Breast epithelium (tissue), 4 donors: ENCODE measurements around the gene RSPH9. TPM values are rescaled to one million over a fixed set of nuclear protein-coding genes. Genes with fewer than 3 reads are reported as not detected.

ENCODE experiments used
- DNase-seq, 2 donors: peaks; one replicate each; pipeline ENCODE4 v3.0.0-alpha.2; 2019; ENCODE audit warnings: low spot score in 2 of 2
- H3K27ac ChIP-seq, 2 donors: fragments of 200-600 bp; sonication (generic) in 1 of 2; one replicate each; pipeline ENCODE4 v1.5.1; 2016 to 2019; ENCODE audit warnings: mild to moderate bottlenecking in 1 of 2
- H3K27me3 ChIP-seq, 2 donors: fragments of 200-600 bp; sonication (generic) in 1 of 2; one replicate each; pipeline versions ENCODE4 v1.5.1 to v1.6.0; 2017 to 2019; ENCODE audit warnings: control low read depth in 1 of 2, mild to moderate bottlenecking in 1 of 2
- H3K36me3 ChIP-seq: fragments of 200-600 bp; one replicate; pipeline ENCODE4 v1.5.1; 2019
- H3K4me1 ChIP-seq, 2 donors: fragments of 200-600 bp; sonication (generic); one replicate each; pipeline ENCODE4 v1.5.1; 2016 to 2019; ENCODE audit warnings: control low read depth in 1 of 2
- H3K4me3 ChIP-seq, 3 donors: fragments of 200-600 bp; sonication (generic); 1 replicate in 2 of 3; 2 replicates in 1 of 3; pipeline ENCODE4 v1.5.1; 2016 to 2019; ENCODE audit warnings: mild to moderate bottlenecking in 3 of 3, moderate library complexity in 2 of 3
- H3K9me3 ChIP-seq, 2 donors: fragments of 200-600 bp; sonication (generic) in 1 of 2; one replicate each; pipeline ENCODE4 v1.5.1; 2016 to 2019; ENCODE audit warnings: control low read depth in 1 of 2
- POLR2A ChIP-seq: fragments of 450-650 bp; IDR thresholded peaks from one replicate; pipeline ENCODE4 v1.6.1; 2016; ENCODE audit warnings: antibody characterized with exemption, mild to moderate bottlenecking, moderate library complexity
- POLR2AphosphoS5 ChIP-seq, 3 donors: sonication (generic); formaldehyde crosslinking; IDR thresholded peaks; one replicate each; pipeline ENCODE4 v1.6.1; 2017; ENCODE audit warnings: antibody characterized with exemption in 3 of 3
- intact Hi-C: fragments of 100-400 bp; cut with DNase I; formaldehyde crosslinking; loops from one replicate; pipeline ENCODE4 v1.15.1; 2023; ENCODE audit warnings: low total_unique reads
- total RNA-seq, 3 donors: library from RNA; depleted of rRNA; stranded (reverse); fragments of >200 nt; gene quantifications; one replicate each; pipeline ENCODE4 v1.1.0, GENCODE V29; 2016
- TF ChIP-seq, protein P1 (sequence below), 3 donors: fragments of 450-650 bp; IDR thresholded peaks; one replicate each; pipeline ENCODE4 v1.5.1; 2016 to 2017; ENCODE audit warnings: antibody characterized with exemption in 3 of 3, mild to moderate bottlenecking in 3 of 3, moderate library complexity in 3 of 3

The RSPH9 gene
- total RNA-seq, 3 donors from 2014 or later = not detected

DNA sequence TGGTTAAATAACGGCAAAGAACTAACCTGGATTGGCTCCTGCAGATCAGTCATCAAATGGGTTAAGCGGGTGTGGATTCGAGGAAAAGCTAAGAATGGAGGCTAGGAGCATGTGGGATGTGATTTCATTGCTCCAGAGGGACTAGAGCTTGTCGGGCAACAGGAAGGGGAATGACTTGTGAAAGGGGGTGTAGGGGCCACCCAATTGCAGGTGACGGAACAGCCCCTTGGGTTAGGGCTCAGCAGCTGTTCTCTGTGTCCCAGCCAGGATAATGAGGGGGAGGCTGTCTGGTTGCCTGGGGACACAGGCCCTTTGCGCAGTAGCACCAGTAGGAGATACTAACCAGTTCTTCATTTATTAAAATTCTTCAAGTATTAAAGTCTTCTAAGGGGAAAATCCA, 67.7 kb downstream of the RSPH9 start:
- no peaks in the 10 kb centered on the region for H3K27me3 ChIP-seq
- H3K27ac ChIP-seq = no peak overlapping the region
- no peak overlapping the region for H3K4me3 ChIP-seq
- intact Hi-C loops = no loop called here
- peaks cover 12 to 13% of the 10 kb centered on the region in 2 donors for H3K4me1 ChIP-seq
- TF ChIP-seq, protein P1, sequence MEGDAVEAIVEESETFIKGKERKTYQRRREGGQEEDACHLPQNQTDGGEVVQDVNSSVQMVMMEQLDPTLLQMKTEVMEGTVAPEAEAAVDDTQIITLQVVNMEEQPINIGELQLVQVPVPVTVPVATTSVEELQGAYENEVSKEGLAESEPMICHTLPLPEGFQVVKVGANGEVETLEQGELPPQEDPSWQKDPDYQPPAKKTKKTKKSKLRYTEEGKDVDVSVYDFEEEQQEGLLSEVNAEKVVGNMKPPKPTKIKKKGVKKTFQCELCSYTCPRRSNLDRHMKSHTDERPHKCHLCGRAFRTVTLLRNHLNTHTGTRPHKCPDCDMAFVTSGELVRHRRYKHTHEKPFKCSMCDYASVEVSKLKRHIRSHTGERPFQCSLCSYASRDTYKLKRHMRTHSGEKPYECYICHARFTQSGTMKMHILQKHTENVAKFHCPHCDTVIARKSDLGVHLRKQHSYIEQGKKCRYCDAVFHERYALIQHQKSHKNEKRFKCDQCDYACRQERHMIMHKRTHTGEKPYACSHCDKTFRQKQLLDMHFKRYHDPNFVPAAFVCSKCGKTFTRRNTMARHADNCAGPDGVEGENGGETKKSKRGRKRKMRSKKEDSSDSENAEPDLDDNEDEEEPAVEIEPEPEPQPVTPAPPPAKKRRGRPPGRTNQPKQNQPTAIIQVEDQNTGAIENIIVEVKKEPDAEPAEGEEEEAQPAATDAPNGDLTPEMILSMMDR (IDR thresholded peaks at IDR 0.05) = no peak
- no peak for TF ChIP-seq POLR2A
- TF ChIP-seq POLR2AphosphoS5 (IDR thresholded peaks at IDR 0.05) = no peak
- H3K9me3 ChIP-seq = no peaks in the 10 kb centered on the region
- no peak for DNase-seq
- no peaks in the 10 kb centered on the region for H3K36me3 ChIP-seq

DNA sequence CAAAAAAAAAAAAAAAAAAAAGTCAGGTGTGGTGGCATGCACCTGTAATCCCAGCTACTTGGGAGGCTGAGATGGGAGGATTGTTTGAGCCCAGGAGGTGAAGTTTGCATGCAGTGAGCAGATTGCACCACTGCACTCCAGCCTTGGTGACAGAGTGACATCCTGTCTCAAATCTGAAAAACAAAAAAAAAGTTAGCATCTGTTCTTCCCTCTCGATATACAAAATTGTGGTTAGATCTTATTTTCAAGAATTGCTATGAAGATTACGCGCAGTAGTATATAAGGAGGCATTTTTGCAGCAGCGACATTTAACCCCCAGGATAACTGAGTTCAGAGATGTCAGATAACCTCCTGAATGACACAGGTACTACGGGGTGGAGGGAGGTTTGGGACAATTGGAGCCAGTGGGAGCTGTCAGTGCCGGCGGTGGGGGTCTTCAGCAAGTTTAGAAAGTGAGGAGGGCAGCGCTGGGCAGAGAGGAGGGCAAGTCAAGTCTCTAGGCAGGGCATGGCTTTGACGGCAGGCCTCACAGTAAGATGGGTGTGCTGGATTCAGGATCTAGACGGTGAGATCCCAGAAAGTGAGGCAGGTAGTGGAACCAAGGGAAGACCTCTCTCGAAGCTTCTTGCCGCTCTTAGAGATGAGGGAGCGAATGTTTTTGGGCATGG, 68.9 kb downstream of the RSPH9 start:
- TF ChIP-seq, protein P1 (IDR thresholded peaks at IDR 0.05) = no peak
- no peak for DNase-seq
- no peaks in the 10 kb centered on the region for H3K36me3 ChIP-seq
- H3K4me1 ChIP-seq = peaks cover 10 to 13% of the 10 kb centered on the region in 2 donors
- H3K4me3 ChIP-seq = no peak overlapping the region
- H3K27me3 ChIP-seq = no peaks in the 10 kb centered on the region
- no peaks in the 10 kb centered on the region for H3K9me3 ChIP-seq
- intact Hi-C loops = no loop called here
- peak overlapping the region; percentile 21 to 77 for H3K27ac ChIP-seq

DNA sequence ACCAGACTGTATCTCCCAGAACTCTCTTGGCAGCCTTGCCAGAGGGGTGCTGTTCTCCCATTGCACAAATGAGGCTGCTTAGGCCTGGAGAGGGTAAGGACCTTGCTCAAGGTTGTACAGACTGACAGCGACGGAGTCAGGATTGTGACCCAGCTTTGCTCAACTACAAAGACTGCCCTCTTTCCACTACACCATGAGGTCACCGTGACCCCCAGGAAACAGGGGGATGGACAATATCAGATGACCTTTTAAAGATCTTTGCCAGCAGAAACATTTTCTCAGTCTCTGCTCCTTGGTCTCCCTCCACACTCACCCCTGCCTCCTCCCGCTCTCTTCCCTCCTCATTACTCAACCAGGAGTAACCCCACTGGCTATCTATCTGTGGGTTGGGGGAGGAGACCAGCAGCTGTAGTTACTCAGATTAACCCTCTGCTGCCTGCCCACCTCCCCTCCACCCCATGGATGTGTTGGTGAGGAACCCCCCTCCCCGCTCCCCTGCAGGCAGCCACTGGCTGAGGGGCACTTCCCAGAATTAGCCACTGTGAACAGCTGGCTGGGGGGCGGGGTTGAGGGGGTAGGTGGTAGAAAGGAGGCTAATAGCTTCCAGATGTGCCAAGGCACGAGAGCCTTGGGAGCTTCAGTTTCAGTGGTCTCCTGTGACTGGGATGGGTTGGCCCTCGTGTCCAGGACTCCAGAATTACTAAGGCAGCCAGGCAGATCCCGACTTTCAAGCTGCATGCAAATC, 69.6 kb downstream of the RSPH9 start:
- DNase-seq = no peak
- H3K27ac ChIP-seq = peak overlapping the region; percentile 21 to 77
- no peaks in the 10 kb centered on the region for H3K9me3 ChIP-seq
- no peaks in the 10 kb centered on the region for H3K27me3 ChIP-seq
- TF ChIP-seq, protein P1 (IDR thresholded peaks at IDR 0.05) = no peak
- TF ChIP-seq POLR2A (no peak), POLR2AphosphoS5 (IDR thresholded peaks at IDR 0.05) (no peak)
- no peak overlapping the region for H3K4me3 ChIP-seq
- no peaks in the 10 kb centered on the region for H3K36me3 ChIP-seq
- intact Hi-C loops = no loop called here
- H3K4me1 ChIP-seq = peaks cover 9 to 13% of the 10 kb centered on the region in 2 donors

DNA sequence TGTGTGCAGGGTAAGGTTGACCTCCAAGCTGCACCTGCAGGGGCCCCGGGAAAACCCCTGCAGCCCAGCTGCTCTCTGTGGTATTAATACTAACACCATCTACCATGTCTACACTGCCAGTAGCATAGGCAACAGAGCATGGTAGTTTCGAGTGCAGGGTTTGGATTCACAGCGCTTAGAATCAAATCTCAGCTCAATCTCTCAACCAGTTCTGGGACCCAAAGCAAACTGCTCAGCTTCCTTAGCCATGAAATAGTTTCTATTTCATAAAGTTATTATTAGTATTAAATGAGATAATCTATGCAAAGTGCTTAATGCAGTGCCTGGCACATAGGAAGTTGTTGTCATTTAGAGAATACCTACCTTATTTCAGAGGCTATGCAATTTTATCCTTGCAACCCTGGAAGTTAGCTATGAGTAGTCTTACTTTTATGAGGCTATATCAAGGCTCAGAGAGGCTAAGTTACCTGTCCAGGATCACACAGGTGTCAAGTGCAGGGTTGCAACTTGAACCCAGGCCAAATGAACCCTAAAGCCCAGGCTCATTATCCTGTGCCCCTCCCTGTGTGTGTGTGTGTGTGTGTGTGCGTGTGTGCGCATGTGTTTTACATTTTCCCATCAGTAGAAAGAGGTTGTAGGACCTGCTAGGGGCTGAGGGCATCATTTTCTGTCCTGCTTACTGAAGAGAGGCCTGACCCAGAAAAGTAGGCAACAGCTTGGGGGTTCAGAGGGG, 70.4 kb downstream of the RSPH9 start:
- Histone ChIP-seq H3K36me3 (no peaks in the 10 kb centered on the region), H3K27ac (peak overlapping the region; percentile 41 to 77), H3K27me3 (no peaks in the 10 kb centered on the region), H3K4me1 (peaks cover 9 to 13% of the 10 kb centered on the region in 2 donors), H3K9me3 (no peaks in the 10 kb centered on the region), H3K4me3 (no peak overlapping the region)
- no peak for DNase-seq
- intact Hi-C loops = no loop called here
- TF ChIP-seq, protein P1 (IDR thresholded peaks at IDR 0.05) = no peak
- TF ChIP-seq POLR2AphosphoS5 (IDR thresholded peaks at IDR 0.05) = no peak
- TF ChIP-seq POLR2A = no peak

DNA sequence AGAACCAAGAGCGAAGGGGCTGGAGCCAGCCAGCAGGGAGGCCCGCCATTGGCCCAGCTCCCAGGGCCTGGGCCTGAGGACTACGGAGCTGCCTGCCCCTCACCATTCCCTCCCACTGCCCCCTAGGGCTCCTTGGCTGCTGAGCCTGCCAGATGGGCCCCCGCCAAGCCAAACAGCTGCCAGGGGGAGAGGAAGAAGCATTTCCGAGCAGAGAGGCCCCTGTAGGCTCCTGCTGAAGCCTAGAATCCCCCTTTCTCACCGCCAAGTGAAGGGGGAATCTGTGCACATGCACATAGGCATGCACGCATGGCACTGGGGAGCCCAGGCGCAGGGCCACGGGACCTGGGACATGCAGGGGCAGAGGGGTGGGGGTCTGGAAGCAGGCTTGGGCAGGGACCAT, 71.3 kb downstream of the RSPH9 start:
- peak overlapping the region; percentile 41 to 68 for H3K27ac ChIP-seq
- no peaks in the 10 kb centered on the region for H3K27me3 ChIP-seq
- intact Hi-C loops = no loop called here
- TF ChIP-seq POLR2A (no peak), POLR2AphosphoS5 (IDR thresholded peaks at IDR 0.05) (no peak)
- TF ChIP-seq, protein P1 (IDR thresholded peaks at IDR 0.05) = no peak
- H3K4me3 ChIP-seq = peak overlapping the region in 1 of 3 donors; percentile 20
- H3K4me1 ChIP-seq = peaks cover 9 to 13% of the 10 kb centered on the region in 2 donors
- no peaks in the 10 kb centered on the region for H3K36me3 ChIP-seq
- H3K9me3 ChIP-seq = no peaks in the 10 kb centered on the region
- DNase-seq = no peak
